ENCODE data around the gene RNF225.

The RNF225 gene

DNA sequence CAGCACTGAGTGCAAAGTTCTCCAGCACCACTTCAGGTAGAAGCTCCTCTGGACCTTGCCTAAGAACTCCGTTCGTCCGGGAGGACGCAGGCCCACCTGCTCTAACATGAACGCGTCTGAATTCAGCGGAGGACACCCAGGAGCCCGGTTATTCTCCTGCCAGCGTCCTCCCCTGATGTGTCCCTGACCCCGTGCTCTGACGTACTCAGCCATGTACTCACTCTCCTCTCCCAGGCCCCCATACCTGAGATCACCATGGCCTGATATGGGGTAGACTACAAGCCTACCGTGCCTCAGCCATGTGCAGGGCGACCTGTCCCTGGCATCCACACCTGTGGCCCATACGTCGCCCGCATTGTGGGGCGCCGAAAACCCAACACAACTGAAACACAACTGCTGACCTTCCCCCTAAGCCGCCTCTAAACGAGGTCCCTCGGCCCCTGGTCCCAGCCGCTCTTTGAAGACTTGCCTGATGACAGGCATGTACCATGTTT, 12.2 kb downstream of the RNF225 start:
- Histone ChIP-seq H3K27ac (peak overlapping the region; percentile 73 to 90), H3K4me3 (peak overlapping the region; percentile 90)
- no peak for DNase-seq (ENCODE audit: low spot score)
- TF ChIP-seq, protein P1, sequence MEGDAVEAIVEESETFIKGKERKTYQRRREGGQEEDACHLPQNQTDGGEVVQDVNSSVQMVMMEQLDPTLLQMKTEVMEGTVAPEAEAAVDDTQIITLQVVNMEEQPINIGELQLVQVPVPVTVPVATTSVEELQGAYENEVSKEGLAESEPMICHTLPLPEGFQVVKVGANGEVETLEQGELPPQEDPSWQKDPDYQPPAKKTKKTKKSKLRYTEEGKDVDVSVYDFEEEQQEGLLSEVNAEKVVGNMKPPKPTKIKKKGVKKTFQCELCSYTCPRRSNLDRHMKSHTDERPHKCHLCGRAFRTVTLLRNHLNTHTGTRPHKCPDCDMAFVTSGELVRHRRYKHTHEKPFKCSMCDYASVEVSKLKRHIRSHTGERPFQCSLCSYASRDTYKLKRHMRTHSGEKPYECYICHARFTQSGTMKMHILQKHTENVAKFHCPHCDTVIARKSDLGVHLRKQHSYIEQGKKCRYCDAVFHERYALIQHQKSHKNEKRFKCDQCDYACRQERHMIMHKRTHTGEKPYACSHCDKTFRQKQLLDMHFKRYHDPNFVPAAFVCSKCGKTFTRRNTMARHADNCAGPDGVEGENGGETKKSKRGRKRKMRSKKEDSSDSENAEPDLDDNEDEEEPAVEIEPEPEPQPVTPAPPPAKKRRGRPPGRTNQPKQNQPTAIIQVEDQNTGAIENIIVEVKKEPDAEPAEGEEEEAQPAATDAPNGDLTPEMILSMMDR (IDR thresholded peaks at IDR 0.05), result no peak

DNA sequence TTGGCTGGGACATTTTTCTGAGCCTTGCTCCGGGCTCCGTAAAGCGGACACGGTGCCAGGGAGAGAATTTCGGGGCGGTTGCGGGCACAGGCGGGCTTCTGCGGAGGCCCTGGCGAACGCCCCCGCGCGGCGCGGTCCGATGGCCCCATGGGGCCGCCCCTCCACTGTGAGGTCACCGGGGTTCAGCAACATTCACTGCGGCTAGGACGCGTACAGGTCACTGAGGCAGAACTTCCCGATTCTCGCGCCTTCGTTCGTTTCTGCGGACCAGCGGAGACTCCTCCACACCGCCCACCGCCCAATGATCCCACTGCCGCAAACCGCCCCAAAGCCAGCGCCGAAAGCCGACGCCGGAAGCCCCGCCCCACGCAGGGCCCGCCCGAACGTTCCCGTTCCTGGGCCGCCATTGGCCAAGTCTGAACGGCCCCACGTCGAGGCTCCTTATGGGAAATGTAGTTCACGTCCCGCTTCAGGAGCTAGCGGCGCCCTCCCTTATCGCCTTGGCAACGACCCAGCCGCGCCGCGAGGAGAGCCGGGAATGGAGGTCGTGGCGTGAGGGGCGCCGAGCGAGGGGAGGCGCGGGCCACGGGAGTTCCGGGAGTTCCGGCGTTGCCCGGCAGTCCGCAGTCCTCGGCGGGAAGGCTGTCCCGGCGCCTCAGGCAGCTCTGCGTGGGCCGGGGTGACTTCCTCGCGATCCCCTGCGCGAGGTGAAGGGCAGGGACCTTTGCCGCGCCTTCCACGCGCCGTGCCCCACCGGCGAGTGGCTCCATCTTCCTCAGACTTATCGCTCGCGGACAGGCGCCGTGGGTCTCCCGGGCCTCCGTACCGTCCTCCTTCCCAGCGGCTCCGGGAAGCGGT, 12.9 kb downstream of the RNF225 start, which contains the start of gene ZNF584:
Gene ZNF584 (plus strand): TSS at position 498 of the 858 bp plus-strand sequence. CDS start 499 bp downstream, outside the sequence.
- TF ChIP-seq, protein P1 (IDR thresholded peaks at IDR 0.05), result no peak
- peak; percentile 95 for DNase-seq (ENCODE audit: low spot score)

DNA sequence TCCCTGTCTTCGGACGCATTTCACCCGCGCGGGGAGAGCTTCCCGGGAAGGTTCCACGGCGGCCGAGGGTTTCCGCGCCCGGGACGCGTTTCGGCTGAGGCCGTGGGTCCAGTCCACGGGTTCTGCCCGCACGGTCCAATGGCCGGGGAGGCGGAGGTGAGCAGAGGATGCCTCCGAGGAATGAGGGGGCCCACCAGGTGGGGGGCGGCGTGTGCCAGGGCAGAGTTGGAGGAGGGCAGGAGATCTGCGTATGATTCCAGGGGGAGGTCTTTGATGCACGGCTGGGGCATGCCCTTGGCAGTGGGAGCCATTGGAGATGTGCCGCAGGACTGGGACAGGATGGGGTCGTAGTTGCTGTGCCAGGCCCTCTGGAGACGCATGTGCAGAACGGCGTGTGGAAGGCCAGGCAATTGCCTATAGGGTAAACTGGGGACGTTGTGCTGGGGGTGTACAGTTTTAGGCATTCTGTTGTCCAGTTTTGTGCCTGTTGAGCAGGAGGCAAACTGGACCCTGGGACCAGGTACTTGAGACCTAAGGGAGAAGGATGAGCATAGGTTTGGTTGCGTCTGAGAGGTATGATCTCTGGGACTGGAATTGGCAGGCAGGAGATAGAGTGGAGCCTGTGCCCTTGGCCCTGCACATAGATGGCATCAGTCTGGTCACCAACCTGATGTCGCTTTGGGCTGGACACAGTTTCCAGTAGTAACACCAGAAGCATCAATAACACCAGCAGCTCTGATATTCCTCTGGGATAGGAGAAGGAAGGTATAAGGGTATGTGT, 13.7 kb downstream of the RNF225 start:
- TF ChIP-seq, protein P1 (IDR thresholded peaks at IDR 0.05), result no peak
- Histone ChIP-seq H3K4me3 (peak overlapping the region; percentile 90), H3K27ac (peak overlapping the region; percentile 73 to 90)
- no peak for DNase-seq (ENCODE audit: low spot score)

More for the DNA sequence above, 12.9 kb downstream of the RNF225 start, which contains the start of gene ZNF584:
- H3K27ac ChIP-seq, result peak within 1 kb of the TSS; percentile 73 to 90
- peak within 1 kb of the TSS; percentile 90 for H3K4me3 ChIP-seq

DNA sequence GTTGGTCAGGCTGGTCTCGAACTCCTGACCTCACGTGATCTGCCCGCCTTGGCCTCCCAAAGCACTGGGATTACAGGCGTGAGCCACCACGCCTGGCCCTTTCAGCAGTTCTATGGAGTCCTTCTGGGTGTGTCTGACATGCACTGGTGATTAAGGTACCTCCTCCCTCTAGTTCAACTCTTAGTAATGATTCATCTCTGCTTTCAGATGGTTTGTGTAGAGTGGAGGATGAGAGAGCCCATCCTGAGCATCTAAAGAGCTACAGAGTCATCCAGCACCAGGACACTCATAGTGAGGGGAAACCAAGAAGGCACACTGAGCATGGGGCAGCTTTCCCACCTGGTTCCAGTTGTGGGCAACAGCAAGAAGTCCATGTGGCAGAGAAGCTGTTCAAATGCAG, 21.1 kb downstream of the RNF225 start:
- Histone ChIP-seq H3K27ac (no peak overlapping the region), H3K4me3 (no peak overlapping the region)
- TF ChIP-seq, protein P1 (IDR thresholded peaks at IDR 0.05), result no peak
- no peak for DNase-seq (ENCODE audit: low spot score)

DNA sequence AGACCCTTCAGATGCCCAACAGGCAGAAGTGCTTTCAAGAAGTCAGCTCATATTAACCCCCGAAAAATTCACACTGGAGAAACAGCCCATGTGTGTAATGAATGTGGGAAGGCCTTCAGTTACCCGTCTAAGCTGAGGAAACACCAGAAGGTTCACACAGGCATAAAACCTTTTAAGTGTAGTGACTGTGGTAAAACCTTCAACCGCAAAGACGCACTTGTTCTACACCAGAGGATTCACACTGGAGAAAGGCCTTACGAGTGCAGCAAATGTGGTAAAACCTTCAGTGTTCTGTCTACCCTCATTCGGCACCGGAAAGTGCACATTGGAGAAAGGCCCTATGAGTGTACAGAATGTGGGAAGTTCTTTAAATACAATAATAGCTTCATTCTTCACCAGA, 21.6 kb downstream of the RNF225 start:
- Histone ChIP-seq H3K27ac (no peak overlapping the region), H3K4me3 (no peak overlapping the region)
- TF ChIP-seq, protein P1 (IDR thresholded peaks at IDR 0.05), result no peak
- no peak for DNase-seq (ENCODE audit: low spot score)

DNA sequence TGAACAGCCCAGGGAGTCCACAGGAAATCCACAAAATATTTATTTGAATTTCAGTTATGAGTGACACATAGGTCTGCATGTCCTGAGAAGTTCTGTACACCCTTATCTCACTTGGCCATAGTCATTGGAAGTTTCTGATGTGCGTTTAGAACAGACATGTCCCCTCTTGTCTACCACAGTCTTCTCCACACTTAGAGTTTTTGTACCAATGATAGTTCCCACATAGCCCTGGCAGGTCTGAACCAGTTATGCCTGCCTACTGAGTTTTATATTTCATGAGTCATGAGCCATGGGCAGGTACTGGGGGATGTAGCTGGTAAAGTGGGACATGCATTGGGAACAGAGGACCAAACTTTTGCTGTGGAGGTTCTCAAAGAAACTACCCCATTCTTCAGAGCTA, 33.2 kb downstream of the RNF225 start:
- Histone ChIP-seq H3K4me3 (no peak overlapping the region), H3K27ac (no peak overlapping the region)
- DNase-seq (ENCODE audit: low spot score), result no peak
- TF ChIP-seq, protein P1 (IDR thresholded peaks at IDR 0.05), result no peak
